Measurements from ENCODE around the gene MOB1B. TPM values are rescaled to one million over a fixed set of nuclear protein-coding genes. Genes with fewer than 3 reads are reported as not detected.

Gene MOB1B
- total and polyA plus RNA-seq, 10 of the 15 experiments (the other 5 are each of a cell fraction or from before 2014, with no cell fraction given), result 1.9 to 11.4 (median 6.1) TPM

DNA sequence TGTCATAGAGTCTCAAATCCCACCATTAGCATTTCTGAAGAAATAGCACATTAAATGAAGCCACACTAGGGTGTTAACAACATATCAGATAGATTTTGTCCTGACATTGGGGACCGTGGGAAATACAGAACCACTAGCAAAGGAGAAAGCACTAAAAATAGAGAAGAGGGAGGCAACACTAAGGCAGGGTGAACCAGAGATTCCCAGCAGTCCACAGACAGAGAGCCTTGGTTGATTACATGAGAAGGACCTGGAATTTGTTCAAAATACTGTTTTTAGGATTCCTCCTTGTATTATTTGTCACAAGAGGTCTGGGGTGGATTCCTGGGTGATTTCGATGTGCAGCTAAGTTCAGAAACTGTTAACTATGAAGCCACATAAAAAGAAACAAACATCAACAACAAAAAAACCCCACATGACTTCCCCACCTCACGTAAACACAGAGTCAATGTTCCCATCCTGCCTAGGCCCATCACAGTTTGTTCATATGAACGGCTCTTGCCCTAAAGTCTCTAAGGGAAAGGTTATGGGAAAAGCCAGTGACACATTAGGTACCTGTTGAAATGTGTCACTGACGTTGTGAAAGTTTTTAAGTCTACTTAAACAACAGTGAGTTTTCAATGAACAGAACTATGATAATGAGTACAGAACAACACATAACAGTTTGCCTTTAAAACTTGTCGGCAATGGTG, 38.9 kb upstream of the MOB1B start:
- TF ChIP-seq GABPA (IDR thresholded peaks at IDR 0.05; ENCODE audit: low read depth) (no peak), TCF7 (IDR thresholded peaks at IDR 0.05; ENCODE audit: borderline replicate concordance) (peak; percentile 84), CREB1 (IDR thresholded peaks at IDR 0.05; ENCODE audit: low read depth) (peak; percentile 69), ZNF274 (IDR thresholded peaks at IDR 0.05; ENCODE audit: insufficient read depth, insufficient read length) (no peak), CREM (IDR thresholded peaks at IDR 0.05; ENCODE audit: low read depth) (peak; percentile 58), FOXK2 (IDR thresholded peaks at IDR 0.05) (no peak; the same call in 1 of the 2 replicates), FOXM1 (IDR thresholded peaks at IDR 0.05; ENCODE audit: low read depth, low read length) (peak; percentile 73; the same call in 1 of the 2 replicates), RUNX3 (IDR thresholded peaks at IDR 0.05; ENCODE audit: low read length) (peak; percentile 80), IKZF1 (conservative IDR thresholded peaks at IDR 0.05) (no peak), EP300 (IDR thresholded peaks at IDR 0.05; ENCODE audit: borderline replicate concordance in 1 of 2, control insufficient read depth in 1 of 2, low read depth in 2 of 2, low read length in 2 of 2) (peak in 1 of 2 experiments; percentile 50; a peak in 1 of 4 replicates), MYB (IDR thresholded peaks at IDR 0.05; ENCODE audit: borderline replicate concordance, low read depth, low read length) (no peak), NFIC (IDR thresholded peaks at IDR 0.05; ENCODE audit: low read depth, low read length) (peak; percentile 54; the same call in 1 of the 2 replicates)
- TF ChIP-seq, protein P1, sequence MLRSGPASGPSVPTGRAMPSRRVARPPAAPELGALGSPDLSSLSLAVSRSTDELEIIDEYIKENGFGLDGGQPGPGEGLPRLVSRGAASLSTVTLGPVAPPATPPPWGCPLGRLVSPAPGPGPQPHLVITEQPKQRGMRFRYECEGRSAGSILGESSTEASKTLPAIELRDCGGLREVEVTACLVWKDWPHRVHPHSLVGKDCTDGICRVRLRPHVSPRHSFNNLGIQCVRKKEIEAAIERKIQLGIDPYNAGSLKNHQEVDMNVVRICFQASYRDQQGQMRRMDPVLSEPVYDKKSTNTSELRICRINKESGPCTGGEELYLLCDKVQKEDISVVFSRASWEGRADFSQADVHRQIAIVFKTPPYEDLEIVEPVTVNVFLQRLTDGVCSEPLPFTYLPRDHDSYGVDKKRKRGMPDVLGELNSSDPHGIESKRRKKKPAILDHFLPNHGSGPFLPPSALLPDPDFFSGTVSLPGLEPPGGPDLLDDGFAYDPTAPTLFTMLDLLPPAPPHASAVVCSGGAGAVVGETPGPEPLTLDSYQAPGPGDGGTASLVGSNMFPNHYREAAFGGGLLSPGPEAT (IDR thresholded peaks at IDR 0.05; ENCODE audit: low read depth), result peak; percentile 53; the same call in 1 of the 2 replicates
- TF ChIP-seq, protein P2, sequence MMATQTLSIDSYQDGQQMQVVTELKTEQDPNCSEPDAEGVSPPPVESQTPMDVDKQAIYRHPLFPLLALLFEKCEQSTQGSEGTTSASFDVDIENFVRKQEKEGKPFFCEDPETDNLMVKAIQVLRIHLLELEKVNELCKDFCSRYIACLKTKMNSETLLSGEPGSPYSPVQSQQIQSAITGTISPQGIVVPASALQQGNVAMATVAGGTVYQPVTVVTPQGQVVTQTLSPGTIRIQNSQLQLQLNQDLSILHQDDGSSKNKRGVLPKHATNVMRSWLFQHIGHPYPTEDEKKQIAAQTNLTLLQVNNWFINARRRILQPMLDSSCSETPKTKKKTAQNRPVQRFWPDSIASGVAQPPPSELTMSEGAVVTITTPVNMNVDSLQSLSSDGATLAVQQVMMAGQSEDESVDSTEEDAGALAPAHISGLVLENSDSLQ (IDR thresholded peaks at IDR 0.05), result peak; percentile 7; the same call in 1 of the 2 replicates
- TF ChIP-seq, protein P3, sequence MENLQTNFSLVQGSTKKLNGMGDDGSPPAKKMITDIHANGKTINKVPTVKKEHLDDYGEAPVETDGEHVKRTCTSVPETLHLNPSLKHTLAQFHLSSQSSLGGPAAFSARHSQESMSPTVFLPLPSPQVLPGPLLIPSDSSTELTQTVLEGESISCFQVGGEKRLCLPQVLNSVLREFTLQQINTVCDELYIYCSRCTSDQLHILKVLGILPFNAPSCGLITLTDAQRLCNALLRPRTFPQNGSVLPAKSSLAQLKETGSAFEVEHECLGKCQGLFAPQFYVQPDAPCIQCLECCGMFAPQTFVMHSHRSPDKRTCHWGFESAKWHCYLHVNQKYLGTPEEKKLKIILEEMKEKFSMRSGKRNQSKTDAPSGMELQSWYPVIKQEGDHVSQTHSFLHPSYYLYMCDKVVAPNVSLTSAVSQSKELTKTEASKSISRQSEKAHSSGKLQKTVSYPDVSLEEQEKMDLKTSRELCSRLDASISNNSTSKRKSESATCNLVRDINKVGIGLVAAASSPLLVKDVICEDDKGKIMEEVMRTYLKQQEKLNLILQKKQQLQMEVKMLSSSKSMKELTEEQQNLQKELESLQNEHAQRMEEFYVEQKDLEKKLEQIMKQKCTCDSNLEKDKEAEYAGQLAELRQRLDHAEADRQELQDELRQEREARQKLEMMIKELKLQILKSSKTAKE (IDR thresholded peaks at IDR 0.05; ENCODE audit: low read depth, poor library complexity, severe bottlenecking), result peak; percentile 32
- peak; percentile 88 for ATAC-seq
- intact Hi-C loops (cut with micrococcal nuclease; ENCODE audit: unreplicated experiment) (no loop called here), in situ Hi-C loops (cut with MboI) (no loop called here)
- ChIA-PET RAD21 (ENCODE audit: unreplicated experiment) (interaction anchor here (1.6 to 1.8 kb wide), 2 partner anchors 20 to 145 kb away, joined by 3 to 4 read pairs; no protein-coding TSS in a partner anchor), POLR2A (interaction anchor here (0.5 to 1.0 kb wide), 5 partner anchors 9 to 142 kb away, joined by 3 to 5 read pairs (median 3); no protein-coding TSS in a partner anchor), CTCF (no interaction called here), SMC1A (ENCODE audit: uncharacterized antibody, unreplicated experiment) (interaction anchor here (1.1 to 2.8 kb wide), 7 partner anchors 9 to 128 kb away, joined by 3 to 14 read pairs (median 4); no protein-coding TSS in a partner anchor)
- H3K9me3 ChIP-seq (replicated peaks; ENCODE audit: control insufficient read depth, insufficient read depth, low read length), result no peaks in the 10 kb centered on the region
- no peak for FAIRE-seq
- H3K27me3 ChIP-seq (replicated peaks in 1 of 2; ENCODE audit: control insufficient read depth in 2 of 2, insufficient read depth in 2 of 2, low read length in 1 of 2), result no peaks in the 10 kb centered on the region
- WGBS (ENCODE audit: insufficient coverage, insufficient replicate concordance, low lambda C conversion rate, missing lambda C conversion rate), result 1% methylated on average over 6 of the region's 6 CpGs
- peak overlapping the region; percentile 11; the same call in 1 of the 2 replicates for H3K4me2 ChIP-seq (ENCODE audit: control insufficient read depth, insufficient read depth)
- DNase-seq (ENCODE audit: low read depth, low spot score), result peak; percentile 52
- H3K27ac ChIP-seq (ENCODE audit: control insufficient read depth, insufficient read depth), result no peak overlapping the region
- no peaks in the 10 kb centered on the region for H3K36me3 ChIP-seq (ENCODE audit: control insufficient read depth in 2 of 2, insufficient read depth in 2 of 2, low read length in 1 of 2)
- no peak overlapping the region for H3K4me3 ChIP-seq
- peak overlapping the region; percentile 87 for H2AFZ ChIP-seq (ENCODE audit: control insufficient read depth, low read depth, low read length)
- H3K4me1 ChIP-seq (ENCODE audit: control insufficient read depth, insufficient read depth, low read length), result 0 out of 2 replicates have a peak, but pooled peaks cover 5% of the 10 kb centered on the region
- no peaks in the 10 kb centered on the region for H4K20me1 ChIP-seq (ENCODE audit: control insufficient read depth, insufficient read depth)
- H3K9ac ChIP-seq (ENCODE audit: control insufficient read depth, insufficient read depth, low read length), result no peak overlapping the region
- H3K79me2 ChIP-seq (ENCODE audit: control insufficient read depth, insufficient read depth, low read length), result no peaks in the 10 kb centered on the region
- no TSS peak for BruUV-seq (replicated peaks)
